Neural cell (in vitro differentiated cells): ENCODE data around the gene SH3RF3.

Experiments used
- EP300 ChIP-seq: fragments of 450-650 bp; conservative IDR thresholded peaks from 2 replicates; pipeline ENCODE4 v1.6.1; 2014; ENCODE audit warnings: antibody characterized with exemption, mild to moderate bottlenecking, moderate library complexity; ENCODE audit not compliant: poor library complexity, severe bottlenecking
- EZH2 ChIP-seq: fragments of 200-600, 300-800 bp; shearing (Covaris generic), sonication (generic); IDR thresholded peaks from 2 replicates; pipeline ENCODE4 v1.6.1; 2014; ENCODE audit warnings: antibody characterized with exemption, low read length, borderline replicate concordance, mild to moderate bottlenecking; ENCODE audit not compliant: insufficient read depth, poor library complexity, severe bottlenecking

DNA sequence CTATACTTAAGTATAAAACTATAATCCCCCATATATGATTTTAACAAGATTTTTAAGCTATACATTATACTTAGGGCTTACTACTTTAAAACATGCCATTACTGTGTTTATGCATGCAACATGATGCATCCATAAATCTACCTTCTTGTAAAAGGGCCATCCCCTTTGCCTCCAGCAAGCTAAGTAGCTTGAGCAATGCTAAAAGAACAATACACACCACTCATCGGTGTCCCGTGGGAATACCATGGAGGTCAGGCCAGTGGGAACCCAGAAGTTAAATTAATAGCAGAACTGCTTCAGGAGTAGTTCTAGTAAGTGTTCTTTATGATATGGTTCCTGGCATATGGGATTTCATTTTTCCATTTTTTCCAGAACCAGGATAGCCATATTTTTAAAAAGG is 37.8 kb downstream of the SH3RF3 start:
- TF ChIP-seq EP300 (no peak), EZH2 (no peak)
